A549 treated with RU486 at 1 μM for 4 hours (cell line): Measurements from ENCODE around the gene MYT1. TPM values are rescaled to one million over a fixed set of nuclear protein-coding genes. Genes with fewer than 3 reads are reported as not detected.

Experiments used
- total RNA-seq: library from RNA; stranded (reverse); fragments of 200-300 nt; extraction: Qiagen RNA extraction; gene quantifications from 5 replicates; pipeline ENCODE4 v1.2.3, GENCODE V29; 2022; ENCODE audit warnings: low read depth

The MYT1 gene
- total RNA-seq, result 0.03 to 0.45 TPM (median 0.27 TPM) in 4 of 5 replicates, not detected in the other

DNA sequence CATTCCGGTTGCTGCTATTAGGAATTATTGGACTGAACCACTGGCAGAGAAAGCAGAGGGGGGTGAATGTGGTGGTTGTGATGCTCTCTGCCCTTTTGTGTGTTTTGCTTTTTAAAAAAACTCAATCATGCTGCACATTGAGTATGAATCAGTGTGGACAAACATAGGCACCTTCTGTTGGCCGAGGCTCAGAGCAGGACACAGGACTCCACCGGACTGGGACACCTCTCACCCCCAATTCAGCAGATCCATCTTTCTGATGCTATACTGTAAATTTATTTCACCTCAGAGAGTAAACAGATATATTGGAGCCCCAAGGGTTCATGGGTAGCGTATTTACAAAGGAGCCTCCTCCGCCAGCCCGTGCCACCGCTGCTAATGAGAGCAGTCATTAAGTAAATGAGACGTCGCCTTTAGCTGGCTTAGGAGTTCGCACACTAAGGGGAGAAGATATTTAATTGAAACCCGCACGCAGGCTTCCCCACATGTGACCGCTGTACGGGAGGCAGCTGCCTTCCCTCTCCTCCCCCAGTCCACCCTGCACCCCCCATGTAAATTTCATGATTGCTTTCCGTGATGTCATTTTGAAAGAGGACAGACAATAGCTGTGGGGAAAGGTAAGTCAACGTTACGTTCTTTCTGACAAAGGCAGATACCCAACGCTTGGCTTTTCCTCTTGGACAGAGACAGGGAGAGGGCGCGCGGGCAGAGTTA is at the start of gene MYT1:
Gene MYT1 (plus strand): TSS at position 330 of the 714 bp plus-strand sequence. CDS start 34,410 bp downstream, outside the sequence.

GRCh38 chr20:64255361-64256281 is 91.4 kb downstream of the MYT1 start, which contains the start of gene PCMTD2:
Gene PCMTD2 (plus strand): TSS chr20:64255748. CDS start chr20:64259966, 4,218 bp downstream.

Other genes with a start within 250 kb of the MYT1 start
- 20.4 to 34.1 TPM (median 29.5 TPM) in 5 replicates for gene UCKL1, start 208.0 kb upstream of the MYT1 start, total RNA-seq
- gene ZNF512B, start 194.5 kb upstream of the MYT1 start, total RNA-seq, result 8.0 to 13.0 TPM (median 11.1 TPM) in 5 replicates
- gene SAMD10, start 184.8 kb upstream of the MYT1 start, total RNA-seq, result not detected in 5 replicates
- 50.6 to 57.0 TPM (median 53.9 TPM) in 5 replicates for gene PRPF6, start 183.3 kb upstream of the MYT1 start, total RNA-seq
- 0.30 to 0.54 TPM (median 0.35 TPM) in 5 replicates for gene C20orf204, start 128.3 kb upstream of the MYT1 start, total RNA-seq
- 1.3 to 2.8 TPM (median 2.5 TPM) in 5 replicates for gene SOX18, start 114.8 kb upstream of the MYT1 start, total RNA-seq
- gene TCEA2, start 101.3 kb upstream of the MYT1 start, total RNA-seq, result 30.8 to 54.6 TPM (median 47.8 TPM) in 5 replicates
- gene RGS19, start 84.9 kb upstream of the MYT1 start, total RNA-seq, result 14.9 to 26.7 TPM (median 22.7 TPM) in 5 replicates
- gene OPRL1, start 84.4 kb upstream of the MYT1 start, total RNA-seq, result 0.43 to 0.89 TPM (median 0.61 TPM) in 5 replicates
- 0.79 to 2.0 TPM (median 1.7 TPM) in 5 replicates for gene LKAAEAR1, start 80.1 kb upstream of the MYT1 start, total RNA-seq
- gene NPBWR2, start 56.9 kb upstream of the MYT1 start, total RNA-seq, result not detected in 5 replicates
- 8.9 to 14.2 TPM (median 11.9 TPM) in 5 replicates for gene PCMTD2, start 91.3 kb downstream of the MYT1 start, total RNA-seq